Measurements from ENCODE around the gene NDUFS7. TPM values are rescaled to one million over a fixed set of nuclear protein-coding genes. Genes with fewer than 3 reads are reported as not detected.
A peak's percentile ranks its signal among the peaks of the same experiment; 100 is the strongest.

NDUFS7 gene
- total and polyA plus RNA-seq, 9 of the 15 experiments (the other 6 are each of a cell fraction or from before 2014, with no cell fraction given) = 6.0 to 271 (median 60.6) TPM

- Histone ChIP-seq H2AFZ (ENCODE audit: low read depth, low read length) (no peak overlapping the region), H3K27ac (ENCODE audit: extremely low read depth, low read depth, low read length) (no peak overlapping the region), H3K36me3 (ENCODE audit: control insufficient read depth, insufficient read depth, low read length) (peaks cover 71% of the 10 kb centered on the region; the same call in 2 of the 3 replicates), H3K4me1 (replicated peaks in 1 of 2; ENCODE audit: control insufficient read depth in 2 of 2, insufficient read depth in 2 of 2, low read length in 2 of 2) (peaks cover 0 to 70% of the 10 kb centered on the region in 2 experiments; a peak in 3 of 5 replicates), H3K79me2 (ENCODE audit: control insufficient read depth, insufficient read depth, low read length) (peaks cover 4% of the 10 kb centered on the region; the same call in 2 of the 3 replicates), H3K4me3 (no peak overlapping the region), H3K27me3 (ENCODE audit: control insufficient read depth in 2 of 2, insufficient read depth in 2 of 2, low read length in 2 of 2) (no peaks in the 10 kb centered on the region), H3K9me1 (ENCODE audit: control insufficient read depth, insufficient read depth, low read length) (no peaks in the 10 kb centered on the region), H4K20me1 (replicated peaks; ENCODE audit: control insufficient read depth, insufficient read depth, low read length) (peaks cover 13% of the 10 kb centered on the region), H3K4me2 (ENCODE audit: insufficient read depth, low read length) (no peak overlapping the region), H3K9me3 (replicated peaks; ENCODE audit: control insufficient read depth, insufficient read depth, low read depth, low read length) (no peaks in the 10 kb centered on the region), H3K9ac (ENCODE audit: insufficient read depth in 1 of 2, low read depth in 2 of 2, low read length in 2 of 2) (no peak overlapping the region)
- no peak for FAIRE-seq
- ATAC-seq = no peak
- in situ Hi-C loops (cut with MboI) (no loop called here), intact Hi-C loops (cut with micrococcal nuclease) (no loop called here)
- DNase-seq (ENCODE audit: extremely low read depth in 1 of 4, low spot score in 3 of 4) = no peak
- ChIA-PET POLR2A (no interaction called here), CTCF (ENCODE audit: low intra/inter-chr PET ratio) (no interaction called here)
- TF ChIP-seq MAFG (tag; conservative IDR thresholded peaks at IDR 0.05) = no peak
- TF ChIP-seq ZNF184 (CRISPR knock-in tag; IDR thresholded peaks at IDR 0.05) = no peak
- TF ChIP-seq MCM3 (IDR thresholded peaks at IDR 0.05) = no peak
- TF ChIP-seq PRDM10 (IDR thresholded peaks at IDR 0.05; ENCODE audit: partially characterized antibody) = no peak
- TF ChIP-seq ZNF561 (CRISPR knock-in tag; conservative IDR thresholded peaks at IDR 0.05) = no peak
- TF ChIP-seq SNRNP70 (optimal IDR thresholded peaks at IDR 0.05; ENCODE audit: low read depth, low read length) = no peak
- no peak for TF ChIP-seq ZBTB1 (CRISPR knock-in tag; IDR thresholded peaks at IDR 0.05; ENCODE audit: borderline replicate concordance, low read depth)
- TF ChIP-seq POLR2AphosphoS5 (IDR thresholded peaks at IDR 0.05; ENCODE audit: control insufficient read depth, insufficient read depth, low read depth, low read length) = 0 out of 2 replicates have a peak, but pooled peaks have one; percentile 2
- no peak for TF ChIP-seq CHD1 (IDR thresholded peaks at IDR 0.05; ENCODE audit: low read length)
- TF ChIP-seq GTF2F1 (IDR thresholded peaks at IDR 0.05; ENCODE audit: low read depth, low read length) = no peak
- TF ChIP-seq KAT7 (CRISPR knock-in tag; IDR thresholded peaks at IDR 0.05; ENCODE audit: borderline replicate concordance) = no peak
- TF ChIP-seq ZNF398 (CRISPR knock-in tag; IDR thresholded peaks at IDR 0.05) = no peak
- TF ChIP-seq POLR2G (IDR thresholded peaks at IDR 0.05; ENCODE audit: low read depth, low read length) = peak; percentile 51; the same call in 1 of the 2 replicates
- BruUV-seq (replicated peaks) = no TSS peak
- 96% methylated on average over 19 of the region's 37 CpGs for WGBS (ENCODE audit: insufficient coverage, low coverage, missing lambda C conversion rate)
These were observed 9.3 kb downstream of the NDUFS7 start for GRCh38 chr19:1392939-1393530.
